HEK293 (cell line): ENCODE results near the gene REST.
"Not testable (repeated sequence)": the region's sequence is repeated elsewhere in the genome, so short reads cannot be mapped to it uniquely, and the experiment has no call there.

ENCODE experiments used
- CTCF ChIA-PET: fragments of 350-600 bp; formaldehyde crosslinking; extraction: SDS; loops from one replicate; lab custom pipeline; 2021; ENCODE audit warnings: antibody characterized with exemption; lab: Yijun Ruan, JAX
- POLR2A ChIA-PET: fragments of 300-600 bp; formaldehyde crosslinking; extraction: SDS; loops from one replicate; lab custom pipeline; 2020; ENCODE audit warnings: antibody characterized with exemption, inconsistent platforms; lab: Yijun Ruan, JAX
- H3K27ac ChIP-seq: fragments of 200-500 bp; sonication (Bioruptor generic); 2 replicates; pipeline ENCODE4 v1.5.1; 2014; ENCODE audit warnings: low read depth, low read length, control low read depth, inconsistent platforms; ENCODE audit errors: extremely low read depth
- H3K36me3 ChIP-seq, 2 experiments: fragments of 200-500 bp in 1 of 2; sonication (Bioruptor generic) in 1 of 2; 1 replicate in 1 of 2; 2 replicates in 1 of 2; pipeline ENCODE4 v1.5.1; 2014 to 2017; ENCODE audit warnings: inconsistent platforms in 2 of 2, low read length in 2 of 2; ENCODE audit not compliant: control insufficient read depth in 2 of 2, insufficient read depth in 1 of 2
- H3K4me1 ChIP-seq: fragments of 200-500 bp; sonication (Bioruptor generic); 2 replicates; pipeline ENCODE4 v1.5.1; 2014; ENCODE audit warnings: mild to moderate bottlenecking, low read length, inconsistent platforms; ENCODE audit not compliant: control insufficient read depth, insufficient read depth
- H3K4me3 ChIP-seq: 2 replicates; pipeline ENCODE4 v1.5.1; 2011; ENCODE audit warnings: low read depth, mild to moderate bottlenecking, control low read depth, low read length, moderate library complexity
- H3K9me3 ChIP-seq: fragments of 200-500 bp; sonication (Bioruptor generic); 2 replicates; pipeline ENCODE4 v1.5.1; 2014; ENCODE audit warnings: low read depth, low read length, inconsistent platforms; ENCODE audit not compliant: control insufficient read depth, insufficient read depth
- FEZF1 ChIP-seq: fragments of 450-650 bp; formaldehyde crosslinking; IDR thresholded peaks from 2 replicates; pipeline ENCODE4 v1.5.1; 2016; ENCODE audit warnings: missing biosample characterization, missing genetic modification characterization
- MEIS1 ChIP-seq: sonication (generic); formaldehyde crosslinking; IDR thresholded peaks from 2 replicates; pipeline ENCODE4 v1.8.1; 2022; ENCODE audit warnings: missing genetic modification reagents, mild to moderate bottlenecking, borderline replicate concordance
- PBX3 ChIP-seq: sonication (generic); formaldehyde crosslinking; IDR thresholded peaks from 2 replicates; pipeline ENCODE4 v1.8.1; 2022; ENCODE audit warnings: mild to moderate bottlenecking, moderate library complexity, missing genetic modification reagents
- PRDM1 ChIP-seq: fragments of 450-650 bp; formaldehyde crosslinking; IDR thresholded peaks from 2 replicates; pipeline ENCODE4; 2016; ENCODE audit warnings: missing biosample characterization, missing genetic modification characterization
- REPIN1 ChIP-seq: fragments of 450-650 bp; formaldehyde crosslinking; IDR thresholded peaks from 2 replicates; pipeline ENCODE4 v1.5.1; 2017; ENCODE audit warnings: missing biosample characterization, missing genetic modification characterization, low read depth
- REST ChIP-seq: fragments of 450-650 bp; formaldehyde crosslinking; IDR thresholded peaks from 2 replicates; pipeline ENCODE4 v1.5.1; 2016; ENCODE audit warnings: missing biosample characterization, missing genetic modification characterization
- TRIM28 ChIP-seq: IDR thresholded peaks from 2 replicates; pipeline ENCODE4 v1.6.1; 2011; ENCODE audit warnings: low read length, control low read depth, borderline replicate concordance
- ZBTB7A ChIP-seq: fragments of 450-650 bp; formaldehyde crosslinking; IDR thresholded peaks from 2 replicates; pipeline ENCODE4 v1.5.1; 2016; ENCODE audit warnings: low read depth, missing biosample characterization, missing genetic modification characterization
- ZFP3 ChIP-seq: fragments of 450-650 bp; formaldehyde crosslinking; IDR thresholded peaks from 2 replicates; pipeline ENCODE4 v1.5.1; 2016; ENCODE audit warnings: low read depth, missing biosample characterization, missing genetic modification characterization
- ZNF121 ChIP-seq: fragments of 450-650 bp; formaldehyde crosslinking; IDR thresholded peaks from 2 replicates; pipeline ENCODE4 v1.5.1; 2016; ENCODE audit warnings: missing biosample characterization, missing genetic modification characterization
- ZNF140 ChIP-seq: fragments of 450-650 bp; formaldehyde crosslinking; IDR thresholded peaks from 2 replicates; pipeline ENCODE4 v1.5.1; 2016; ENCODE audit warnings: missing biosample characterization, missing genetic modification characterization
- ZNF175 ChIP-seq: fragments of 450-650 bp; formaldehyde crosslinking; IDR thresholded peaks from 2 replicates; pipeline ENCODE4 v1.5.1; 2016; ENCODE audit warnings: missing biosample characterization, missing genetic modification characterization
- ZNF202 ChIP-seq: fragments of 450-650 bp; formaldehyde crosslinking; IDR thresholded peaks from 2 replicates; pipeline ENCODE4 v1.5.1; 2016; ENCODE audit warnings: missing biosample characterization, missing genetic modification characterization, borderline replicate concordance
- ZNF214 ChIP-seq: fragments of 450-650 bp; formaldehyde crosslinking; IDR thresholded peaks from 2 replicates; pipeline ENCODE4 v1.5.1; 2017; ENCODE audit warnings: missing biosample characterization, mild to moderate bottlenecking, missing genetic modification characterization, borderline replicate concordance
- ZNF223 ChIP-seq: fragments of 450-650 bp; formaldehyde crosslinking; IDR thresholded peaks from 2 replicates; pipeline ENCODE4 v1.5.1; 2016; ENCODE audit warnings: missing biosample characterization, missing genetic modification characterization
- ZNF239 ChIP-seq: fragments of 450-650 bp; formaldehyde crosslinking; IDR thresholded peaks from 2 replicates; pipeline ENCODE4 v1.5.1; 2016; ENCODE audit warnings: missing biosample characterization, missing genetic modification characterization
- ZNF302 ChIP-seq: fragments of 450-650 bp; formaldehyde crosslinking; IDR thresholded peaks from 2 replicates; pipeline ENCODE4 v1.5.1; 2016; ENCODE audit warnings: missing biosample characterization, missing genetic modification characterization, low read depth
- ZNF394 ChIP-seq: fragments of 450-650 bp; formaldehyde crosslinking; IDR thresholded peaks from 2 replicates; pipeline ENCODE4 v1.5.1; 2016; ENCODE audit warnings: missing biosample characterization, missing genetic modification characterization, mild to moderate bottlenecking, moderate library complexity, borderline replicate concordance
- ZNF416 ChIP-seq: fragments of 450-650 bp; formaldehyde crosslinking; IDR thresholded peaks from 2 replicates; pipeline ENCODE4 v1.5.1; 2016; ENCODE audit warnings: missing biosample characterization, missing genetic modification characterization
- ZNF510 ChIP-seq: fragments of 450-650 bp; formaldehyde crosslinking; IDR thresholded peaks from 2 replicates; pipeline ENCODE4 v1.5.1; 2018; ENCODE audit warnings: mild to moderate bottlenecking, missing genetic modification characterization, missing biosample characterization; ENCODE audit not compliant: insufficient replicate concordance
- ZNF549 ChIP-seq: fragments of 450-650 bp; IDR thresholded peaks from 2 replicates; pipeline ENCODE4 v1.5.1; 2018; ENCODE audit warnings: missing biosample characterization, missing genetic modification characterization, mild to moderate bottlenecking, inconsistent platforms, moderate library complexity
- ZNF624 ChIP-seq: fragments of 450-650 bp; formaldehyde crosslinking; IDR thresholded peaks from 2 replicates; pipeline ENCODE4 v1.5.1; 2017; ENCODE audit warnings: missing biosample characterization, missing genetic modification characterization
- ZNF654 ChIP-seq: fragments of 450-650 bp; formaldehyde crosslinking; IDR thresholded peaks from 2 replicates; pipeline ENCODE4 v1.5.1; 2016; ENCODE audit warnings: low read depth, missing biosample characterization, missing genetic modification characterization
- ZNF677 ChIP-seq: fragments of 450-650 bp; IDR thresholded peaks from 2 replicates; pipeline ENCODE4 v1.5.0; 2018; ENCODE audit warnings: missing biosample characterization, mild to moderate bottlenecking, missing genetic modification characterization, moderate library complexity
- ZNF707 ChIP-seq: fragments of 450-650 bp; formaldehyde crosslinking; IDR thresholded peaks from 2 replicates; pipeline ENCODE4 v1.5.1; 2016; ENCODE audit warnings: missing biosample characterization, missing genetic modification characterization
- ZNF785 ChIP-seq: fragments of 450-650 bp; formaldehyde crosslinking; IDR thresholded peaks from 2 replicates; pipeline ENCODE4 v1.5.1; 2016; ENCODE audit warnings: missing biosample characterization, missing genetic modification characterization
- ZSCAN16 ChIP-seq: fragments of 450-650 bp; formaldehyde crosslinking; IDR thresholded peaks from 2 replicates; pipeline ENCODE4 v1.5.1; 2016; ENCODE audit warnings: missing biosample characterization, missing genetic modification characterization
- ZSCAN23 ChIP-seq: fragments of 450-650 bp; formaldehyde crosslinking; IDR thresholded peaks from 2 replicates; pipeline ENCODE4 v1.5.1; 2016; ENCODE audit warnings: missing biosample characterization, missing genetic modification characterization

REST gene

GRCh38 chr4:56879996-56880395, 27.7 kb upstream of the REST start (continued):
- TF ChIP-seq FEZF1 (tag by site-specific recombination) (no peak), ZNF302 (no peak), ZSCAN16 (no peak), ZNF707 (tag by site-specific recombination) (no peak), ZNF510 (tag by site-specific recombination) (no peak), ZNF121 (tag by site-specific recombination) (no peak), ZNF223 (tag by site-specific recombination) (no peak)

GRCh38 chr4:56880572-56880971, 27.1 kb upstream of the REST start:
- CTCF ChIA-PET = no interaction called here
- no peak for TF ChIP-seq ZNF140 (tag by site-specific recombination)
- TF ChIP-seq ZNF214 = no peak
- no peak for TF ChIP-seq ZNF677 (tag by site-specific recombination)
- no peak for TF ChIP-seq ZNF394 (tag by site-specific recombination)
- no peak for TF ChIP-seq TRIM28
- no peak for TF ChIP-seq ZNF239
- Histone ChIP-seq H3K9me3 (no peaks in the 10 kb centered on the region), H3K4me3 (no peak overlapping the region), H3K4me1 (no peaks in the 10 kb centered on the region), H3K27ac (no peak overlapping the region), H3K36me3 (no peaks in the 10 kb centered on the region)
- POLR2A ChIA-PET = no interaction called here

- POLR2A ChIA-PET, H3K27ac ChIP-seq, H3K9me3 ChIP-seq, CTCF ChIA-PET, H3K4me3 ChIP-seq, H3K36me3 ChIP-seq, H3K4me1 ChIP-seq: not testable (repeated sequence)
Measured at GRCh38 chr4:56884511-56884910, 23.2 kb upstream of the REST start.

GRCh38 chr4:56892691-56893090, 15.0 kb upstream of the REST start:
- no peak for TF ChIP-seq ZFP3 (tag by site-specific recombination)
- TF ChIP-seq PRDM1 (tag by site-specific recombination) = no peak
- no peak for TF ChIP-seq REPIN1 (tag by site-specific recombination)
- TF ChIP-seq ZNF416 = no peak
- TF ChIP-seq ZNF654 (tag by site-specific recombination) = no peak
- no peak for TF ChIP-seq PBX3 (CRISPR knock-in tag)
- TF ChIP-seq ZNF394 (tag by site-specific recombination) = no peak
- no peak for TF ChIP-seq ZNF549
- no peak for TF ChIP-seq ZBTB7A
- TF ChIP-seq ZNF302 = no peak
- TF ChIP-seq MEIS1 (CRISPR knock-in tag) = no peak
- TF ChIP-seq ZSCAN23 (tag by site-specific recombination) = no peak
- TF ChIP-seq ZNF202 (tag by site-specific recombination) = no peak
- no peak for TF ChIP-seq REST
- TF ChIP-seq ZNF785 (tag by site-specific recombination) = no peak
- TF ChIP-seq ZNF175 = no peak
- no peak for TF ChIP-seq ZNF624 (tag by site-specific recombination)
- TF ChIP-seq, all 188 proteins: peak for 0
- CTCF ChIA-PET = no interaction called here
- POLR2A ChIA-PET = interaction anchor here (0.7 kb wide), 1 partner anchor 17 kb away, joined by 11 read pairs; no protein-coding TSS in a partner anchor

GRCh38 chr4:56897842-56898241, 9.9 kb upstream of the REST start:
- CTCF ChIA-PET, H3K9me3 ChIP-seq, H3K4me1 ChIP-seq, H3K27ac ChIP-seq, POLR2A ChIA-PET, H3K36me3 ChIP-seq, H3K4me3 ChIP-seq: not testable (repeated sequence)

More at GRCh38 chr4:56892691-56893090, 15.0 kb upstream of the REST start:
- no peaks in the 10 kb centered on the region for H3K4me1 ChIP-seq
- H3K9me3 ChIP-seq = no peaks in the 10 kb centered on the region
- H3K27ac ChIP-seq = no peak overlapping the region
- no peak overlapping the region for H3K4me3 ChIP-seq
- H3K36me3 ChIP-seq = no peaks in the 10 kb centered on the region
